Stimulated activated naive CD4-positive, alpha-beta T cell treated with Interleukin-2 at 50 U/mL for 16 hours (primary cell): ENCODE data around the gene LSP1.

Source experiments
- DNase-seq: peaks from one replicate; lab custom pipeline; 2025; lab: John Stamatoyannopoulos, UW

LSP1 gene

GRCh38 chr11:1917523-1918435 lies 64.9 kb downstream of the LSP1 start:
- no peak for DNase-seq

GRCh38 chr11:1918436-1919315 lies 65.8 kb downstream of the LSP1 start:
- DNase-seq: no peak

- no peak for DNase-seq
Measured at GRCh38 chr11:1919391-1920127, 66.7 kb downstream of the LSP1 start, which contains the start of gene TNNT3. Gene TNNT3, plus strand, starts transcription at chr11:1919703. Its CDS starts 3,172 bp downstream, at chr11:1922875.

- DNase-seq: no peak
Measured at GRCh38 chr11:1920128-1920908, 67.4 kb downstream of the LSP1 start.

GRCh38 chr11:1920909-1921573 lies 68.2 kb downstream of the LSP1 start:
- DNase-seq: no peak

GRCh38 chr11:1921574-1922141 lies 68.8 kb downstream of the LSP1 start:
- no peak for DNase-seq

GRCh38 chr11:1922481-1923081 lies 69.7 kb downstream of the LSP1 start:
- DNase-seq: no peak

- DNase-seq: no peak
Measured at GRCh38 chr11:1923201-1923956, 70.5 kb downstream of the LSP1 start.

GRCh38 chr11:1924181-1924580 lies 71.3 kb downstream of the LSP1 start:
- DNase-seq: no peak

- no peak for DNase-seq
Measured at GRCh38 chr11:1924646-1925372, 71.9 kb downstream of the LSP1 start.

- no peak for DNase-seq
Measured at GRCh38 chr11:1925373-1926155, 72.7 kb downstream of the LSP1 start.

GRCh38 chr11:1926156-1927025 lies 73.5 kb downstream of the LSP1 start:
- no peak for DNase-seq

GRCh38 chr11:1927026-1927847 lies 74.4 kb downstream of the LSP1 start:
- DNase-seq: no peak

GRCh38 chr11:1927848-1928469 lies 75.1 kb downstream of the LSP1 start:
- DNase-seq: no peak

GRCh38 chr11:1928470-1928890 lies 75.6 kb downstream of the LSP1 start:
- DNase-seq: no peak
